ENCODE measurements around the gene GREB1.

The GREB1 gene

DNA sequence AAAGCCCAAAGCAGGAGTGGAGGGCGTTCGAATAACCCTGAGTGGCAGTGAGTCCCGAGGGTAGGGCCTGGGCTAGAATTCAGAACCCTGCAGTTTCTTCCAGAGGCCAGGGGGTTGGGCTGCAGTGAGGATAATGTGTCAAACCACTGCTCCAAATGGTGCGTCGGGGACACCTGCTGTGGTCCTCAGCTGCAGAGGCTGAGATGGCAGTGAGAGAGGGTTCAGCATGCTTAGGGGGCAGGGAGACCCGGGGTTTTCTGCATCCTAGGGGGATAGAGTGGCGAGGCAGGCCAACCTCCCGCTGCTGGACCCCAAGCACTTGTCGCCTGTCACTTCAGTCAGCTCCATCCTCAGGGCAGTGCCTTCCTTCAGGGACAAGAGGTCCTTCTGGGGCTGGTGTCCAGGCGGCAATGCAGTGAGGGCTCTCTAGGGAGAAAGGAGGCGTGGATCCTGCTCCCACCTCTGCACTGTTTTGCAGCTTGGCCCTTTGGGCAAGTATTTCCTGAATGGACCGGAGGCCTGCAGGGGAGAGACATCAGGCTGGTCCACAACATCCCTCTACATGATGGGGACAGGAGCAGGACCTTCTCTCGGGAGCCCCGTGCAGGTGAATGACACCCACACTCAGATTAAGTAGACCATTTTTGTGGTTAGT lies 144.6 kb downstream of the GREB1 start:
- TF ChIP-seq ZFX (IDR thresholded peaks at IDR 0.05), result no peak
- TF ChIP-seq, protein P1, sequence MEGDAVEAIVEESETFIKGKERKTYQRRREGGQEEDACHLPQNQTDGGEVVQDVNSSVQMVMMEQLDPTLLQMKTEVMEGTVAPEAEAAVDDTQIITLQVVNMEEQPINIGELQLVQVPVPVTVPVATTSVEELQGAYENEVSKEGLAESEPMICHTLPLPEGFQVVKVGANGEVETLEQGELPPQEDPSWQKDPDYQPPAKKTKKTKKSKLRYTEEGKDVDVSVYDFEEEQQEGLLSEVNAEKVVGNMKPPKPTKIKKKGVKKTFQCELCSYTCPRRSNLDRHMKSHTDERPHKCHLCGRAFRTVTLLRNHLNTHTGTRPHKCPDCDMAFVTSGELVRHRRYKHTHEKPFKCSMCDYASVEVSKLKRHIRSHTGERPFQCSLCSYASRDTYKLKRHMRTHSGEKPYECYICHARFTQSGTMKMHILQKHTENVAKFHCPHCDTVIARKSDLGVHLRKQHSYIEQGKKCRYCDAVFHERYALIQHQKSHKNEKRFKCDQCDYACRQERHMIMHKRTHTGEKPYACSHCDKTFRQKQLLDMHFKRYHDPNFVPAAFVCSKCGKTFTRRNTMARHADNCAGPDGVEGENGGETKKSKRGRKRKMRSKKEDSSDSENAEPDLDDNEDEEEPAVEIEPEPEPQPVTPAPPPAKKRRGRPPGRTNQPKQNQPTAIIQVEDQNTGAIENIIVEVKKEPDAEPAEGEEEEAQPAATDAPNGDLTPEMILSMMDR (conservative IDR thresholded peaks at IDR 0.05), result no peak
- H3K27ac ChIP-seq, result no peak overlapping the region

- TF ChIP-seq, protein P1 (conservative IDR thresholded peaks at IDR 0.05), result no peak
- TF ChIP-seq ZFX (IDR thresholded peaks at IDR 0.05), result no peak
- no peak overlapping the region for H3K27ac ChIP-seq
Observed at GRCh38 chr2:11679016-11679415, 145.2 kb downstream of the GREB1 start.

- H3K27ac ChIP-seq, result no peak overlapping the region
- no peak for TF ChIP-seq ZFX (IDR thresholded peaks at IDR 0.05)
- TF ChIP-seq, protein P1 (conservative IDR thresholded peaks at IDR 0.05), result no peak
Observed at GRCh38 chr2:11679486-11680181, 145.8 kb downstream of the GREB1 start.

- H3K27ac ChIP-seq, result no peak overlapping the region
- TF ChIP-seq, protein P1 (conservative IDR thresholded peaks at IDR 0.05), result no peak
- TF ChIP-seq ZFX (IDR thresholded peaks at IDR 0.05), result no peak
Observed at GRCh38 chr2:11680182-11680900, 146.5 kb downstream of the GREB1 start.

- TF ChIP-seq ZFX (IDR thresholded peaks at IDR 0.05), result no peak
- TF ChIP-seq, protein P1 (conservative IDR thresholded peaks at IDR 0.05), result no peak
Observed at GRCh38 chr2:11680901-11681721, 147.3 kb downstream of the GREB1 start.

DNA sequence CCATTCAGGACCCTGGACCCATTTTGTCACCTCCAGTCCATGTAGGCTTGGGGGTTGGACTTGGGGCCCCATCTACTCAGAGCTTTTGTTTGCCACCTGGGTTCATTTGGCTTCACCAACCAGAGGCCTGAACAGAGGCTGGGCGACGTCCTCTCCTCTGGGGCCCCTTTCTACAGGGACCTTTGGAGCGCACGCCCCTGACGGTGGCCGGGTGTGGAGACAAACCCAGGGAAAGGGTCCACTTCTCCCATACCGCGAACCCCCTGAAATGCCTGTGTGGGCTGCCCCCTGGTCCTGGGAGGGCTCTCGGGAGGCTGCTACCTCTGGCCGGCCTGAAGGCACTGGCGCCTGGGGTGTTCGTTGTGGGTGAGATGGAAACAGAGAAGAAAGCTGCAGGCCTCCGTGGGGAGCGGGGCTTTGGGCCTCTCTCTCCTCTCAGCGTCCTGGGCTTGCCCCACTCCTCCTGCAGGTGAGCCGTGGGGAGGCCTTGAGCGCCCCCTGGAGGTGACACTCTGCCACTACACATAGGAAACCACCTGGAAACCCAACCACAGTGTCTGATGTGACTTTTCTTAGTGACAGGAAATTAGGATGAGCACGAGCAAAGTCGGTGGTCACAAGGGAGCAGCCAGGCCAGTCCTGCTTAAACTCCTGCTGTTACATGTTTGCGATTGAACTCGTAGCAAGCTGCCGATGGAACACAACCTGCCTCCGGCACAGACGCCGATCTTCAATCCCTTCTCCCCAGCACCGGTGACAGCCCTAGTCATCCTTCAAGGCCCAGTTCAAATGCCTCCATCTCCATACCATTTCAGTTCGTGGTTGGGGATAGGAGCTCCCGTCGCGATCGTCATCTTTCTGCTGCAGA lies 148.1 kb downstream of the GREB1 start:
- TF ChIP-seq, protein P1 (conservative IDR thresholded peaks at IDR 0.05), result peak; percentile 95
- no peak for TF ChIP-seq ZFX (IDR thresholded peaks at IDR 0.05)
- no peak overlapping the region for H3K27ac ChIP-seq

More at GRCh38 chr2:11680901-11681721, 147.3 kb downstream of the GREB1 start:
- H3K27ac ChIP-seq, result no peak overlapping the region

Measured in C4-2B (cell line).